Spleen (tissue), 7 donors: ENCODE data around the gene DGKA.

Source experiments
- POLR2A ChIP-seq, 3 donors: fragments of 450-650 bp; IDR thresholded peaks; one replicate each; pipeline ENCODE4 v1.5.1; 2017; ENCODE audit warnings: antibody characterized with exemption in 3 of 3, mild to moderate bottlenecking in 1 of 3
- TF ChIP-seq, protein P1 (sequence below), 11 experiments: fragments of 200-600 bp in 7 of 11; fragments of 450-650 bp in 4 of 11; sonication (generic) in 4 of 11; IDR thresholded peaks in 8 of 11; conservative IDR thresholded peaks in 3 of 11; 1 replicate in 7 of 11; 2 replicates in 4 of 11; pipeline versions ENCODE4 v1.4.0 to v1.8.0; 2016 to 2021; ENCODE audit warnings: antibody characterized with exemption in 11 of 11, inconsistent platforms in 4 of 11, mild to moderate bottlenecking in 1 of 11
- donor health status: DM: no; HTN: no; CAD: no; lungs with moderate emphysema.
- donor health status: DM: no; HTN: no; CAD: no.
- donor health status: DM: no; HTN: no; CAD: no.

- TF ChIP-seq, protein P1, sequence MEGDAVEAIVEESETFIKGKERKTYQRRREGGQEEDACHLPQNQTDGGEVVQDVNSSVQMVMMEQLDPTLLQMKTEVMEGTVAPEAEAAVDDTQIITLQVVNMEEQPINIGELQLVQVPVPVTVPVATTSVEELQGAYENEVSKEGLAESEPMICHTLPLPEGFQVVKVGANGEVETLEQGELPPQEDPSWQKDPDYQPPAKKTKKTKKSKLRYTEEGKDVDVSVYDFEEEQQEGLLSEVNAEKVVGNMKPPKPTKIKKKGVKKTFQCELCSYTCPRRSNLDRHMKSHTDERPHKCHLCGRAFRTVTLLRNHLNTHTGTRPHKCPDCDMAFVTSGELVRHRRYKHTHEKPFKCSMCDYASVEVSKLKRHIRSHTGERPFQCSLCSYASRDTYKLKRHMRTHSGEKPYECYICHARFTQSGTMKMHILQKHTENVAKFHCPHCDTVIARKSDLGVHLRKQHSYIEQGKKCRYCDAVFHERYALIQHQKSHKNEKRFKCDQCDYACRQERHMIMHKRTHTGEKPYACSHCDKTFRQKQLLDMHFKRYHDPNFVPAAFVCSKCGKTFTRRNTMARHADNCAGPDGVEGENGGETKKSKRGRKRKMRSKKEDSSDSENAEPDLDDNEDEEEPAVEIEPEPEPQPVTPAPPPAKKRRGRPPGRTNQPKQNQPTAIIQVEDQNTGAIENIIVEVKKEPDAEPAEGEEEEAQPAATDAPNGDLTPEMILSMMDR (IDR thresholded peaks at IDR 0.05 in 8 of 11, conservative IDR thresholded peaks at IDR 0.05 in 3 of 11), result no peak
- no peak for TF ChIP-seq POLR2A (IDR thresholded peaks at IDR 0.05)
Measured at GRCh38 chr12:55969356-55969755, 38.4 kb downstream of the DGKA start.
